Activated CD4-positive, CD25-positive, alpha-beta regulatory T cell treated with anti-CD3 and anti-CD28 coated beads, Interleukin-2, amount 50 U/mL, for 72 hours (primary cell): ENCODE results near the gene MYLK2.
A peak's percentile ranks its signal among the peaks of the same experiment; 100 is the strongest.

Experiments
- DNase-seq: peaks from one replicate; pipeline ENCODE4 v3.0.0; 2021

MYLK2 gene

GRCh38 chr20:31836853-31837608, 17.9 kb downstream of the MYLK2 start:
- no peak for DNase-seq

- DNase-seq = no peak
These were observed 18.8 kb downstream of the MYLK2 start for GRCh38 chr20:31837896-31838397.

GRCh38 chr20:31838646-31839292, 19.6 kb downstream of the MYLK2 start:
- no peak for DNase-seq

- DNase-seq = no peak
These were observed 20.8 kb downstream of the MYLK2 start for GRCh38 chr20:31839782-31840487.

GRCh38 chr20:31840906-31841816, 22.0 kb downstream of the MYLK2 start:
- DNase-seq = no peak

GRCh38 chr20:31841928-31842327, 22.8 kb downstream of the MYLK2 start:
- no peak for DNase-seq

GRCh38 chr20:31842471-31843157, 23.5 kb downstream of the MYLK2 start:
- DNase-seq = no peak

- no peak for DNase-seq
These were observed 24.1 kb downstream of the MYLK2 start for GRCh38 chr20:31843288-31843687.

GRCh38 chr20:31843881-31844280, 24.7 kb downstream of the MYLK2 start:
- no peak for DNase-seq

GRCh38 chr20:31844737-31845299, 25.7 kb downstream of the MYLK2 start:
- DNase-seq = no peak

- DNase-seq = no peak
These were observed 26.2 kb downstream of the MYLK2 start, which contains the start of gene FOXS1 for GRCh38 chr20:31845300-31845863. FOXS1 (minus strand) TSS chr20:31845604; CDS start chr20:31845542, 62 bp downstream.

- DNase-seq = no peak
These were observed 27.6 kb downstream of the MYLK2 start for GRCh38 chr20:31846793-31847138.

- DNase-seq = no peak
These were observed 29.2 kb downstream of the MYLK2 start for GRCh38 chr20:31848088-31848999.

- DNase-seq = no peak
These were observed 30.3 kb downstream of the MYLK2 start for GRCh38 chr20:31849306-31849930.

GRCh38 chr20:31851240-31851955, 32.2 kb downstream of the MYLK2 start:
- no peak for DNase-seq

GRCh38 chr20:31853481-31853880, 34.3 kb downstream of the MYLK2 start:
- DNase-seq = no peak

GRCh38 chr20:31856516-31856915, 37.4 kb downstream of the MYLK2 start:
- DNase-seq = no peak

GRCh38 chr20:31857861-31858759, 39.0 kb downstream of the MYLK2 start:
- peak; percentile 22 for DNase-seq
